Measurements from ENCODE around the gene UBD.

DNA sequence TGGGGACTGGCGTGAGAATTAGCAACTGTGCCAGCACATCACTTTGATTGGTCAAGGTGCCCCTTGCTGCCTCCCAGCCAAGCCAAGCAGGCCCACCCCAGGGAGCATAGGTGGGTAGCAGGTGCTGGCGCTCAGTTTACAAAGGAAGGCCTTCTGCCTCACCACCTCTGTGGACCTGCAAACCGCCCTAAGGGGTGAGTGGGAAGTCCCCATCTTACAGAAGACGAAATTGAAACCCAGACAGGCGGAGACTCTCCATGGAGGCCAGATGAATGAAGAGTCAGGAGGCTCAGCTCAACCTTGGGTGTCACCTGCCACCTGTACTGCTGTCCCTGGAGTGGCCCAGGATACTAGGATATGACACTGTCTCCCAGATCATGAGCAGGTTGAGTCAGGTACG lies 50.3 kb downstream of the UBD start:
- TF ChIP-seq, protein P1, sequence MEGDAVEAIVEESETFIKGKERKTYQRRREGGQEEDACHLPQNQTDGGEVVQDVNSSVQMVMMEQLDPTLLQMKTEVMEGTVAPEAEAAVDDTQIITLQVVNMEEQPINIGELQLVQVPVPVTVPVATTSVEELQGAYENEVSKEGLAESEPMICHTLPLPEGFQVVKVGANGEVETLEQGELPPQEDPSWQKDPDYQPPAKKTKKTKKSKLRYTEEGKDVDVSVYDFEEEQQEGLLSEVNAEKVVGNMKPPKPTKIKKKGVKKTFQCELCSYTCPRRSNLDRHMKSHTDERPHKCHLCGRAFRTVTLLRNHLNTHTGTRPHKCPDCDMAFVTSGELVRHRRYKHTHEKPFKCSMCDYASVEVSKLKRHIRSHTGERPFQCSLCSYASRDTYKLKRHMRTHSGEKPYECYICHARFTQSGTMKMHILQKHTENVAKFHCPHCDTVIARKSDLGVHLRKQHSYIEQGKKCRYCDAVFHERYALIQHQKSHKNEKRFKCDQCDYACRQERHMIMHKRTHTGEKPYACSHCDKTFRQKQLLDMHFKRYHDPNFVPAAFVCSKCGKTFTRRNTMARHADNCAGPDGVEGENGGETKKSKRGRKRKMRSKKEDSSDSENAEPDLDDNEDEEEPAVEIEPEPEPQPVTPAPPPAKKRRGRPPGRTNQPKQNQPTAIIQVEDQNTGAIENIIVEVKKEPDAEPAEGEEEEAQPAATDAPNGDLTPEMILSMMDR (IDR thresholded peaks at IDR 0.05) = no peak
- no peak for TF ChIP-seq POLR2A (IDR thresholded peaks at IDR 0.05)
